K562 (cell line): ENCODE data around the gene TRIM65. TPM values are rescaled to one million over a fixed set of nuclear protein-coding genes. Genes with fewer than 3 reads are reported as not detected.

ENCODE experiments used
- ATAC-seq: fragments of 200-7000 bp; cut with Tn5 transposase; 3 replicates; pipeline ENCODE4 v1.9.1; 2020; ENCODE audit warnings: moderate library complexity
- BruUV-seq: library from RNA; stranded (reverse); fragments of 400-500 nt; replicated peaks from 2 replicates; lab custom pipeline; 2021; lab: Mats Ljungman, UMichigan
- CTCF ChIA-PET: fragments of 300-600 bp; formaldehyde crosslinking; extraction: SDS; loops from one replicate; lab custom pipeline; 2021; ENCODE audit warnings: low intra/inter-chr PET ratio; lab: Yijun Ruan, JAX
- POLR2A ChIA-PET: fragments of 300-600, 350-650 bp; sonication (Branson Sonifier 250); formaldehyde crosslinking; extraction: SDS; loops from one replicate; lab custom pipeline; 2021; ENCODE audit warnings: antibody characterized with exemption, inconsistent platforms; lab: Yijun Ruan, JAX
- DNase-seq, 4 experiments: peaks; one replicate each; pipeline versions ENCODE4 v3.0.0 to v3.0.0-alpha.2; 2011 to 2018; ENCODE audit warnings: low spot score in 3 of 4, mixed read lengths in 3 of 4; ENCODE audit errors: extremely low read depth in 1 of 4
- FAIRE-seq: peaks from 2 replicates; lab custom pipeline; 2011; peaks lifted over from hg19 to GRCh38; lab: Jason Lieb, UNC
- H2AFZ ChIP-seq: 2 replicates; pipeline ENCODE4 v1.6.0; 2011; ENCODE audit warnings: low read depth, low read length, control low read depth, inconsistent platforms
- H3K27ac ChIP-seq: fragments of 200-600 bp; 3 replicates; pipeline ENCODE4 v1.8.0; 2011; ENCODE audit warnings: low read depth, mild to moderate bottlenecking, control low read depth, inconsistent platforms, low read length, moderate library complexity, mixed read lengths; ENCODE audit errors: extremely low read depth
- H3K27me3 ChIP-seq, 2 experiments: fragments of 300-600 bp in 1 of 2; 2 replicates in 1 of 2; 3 replicates in 1 of 2; pipeline versions ENCODE4 v1.6.0 to v1.8.0; 2011; ENCODE audit warnings: inconsistent platforms in 2 of 2, low read length in 2 of 2, mild to moderate bottlenecking in 1 of 2, mixed read lengths in 1 of 2, moderate library complexity in 1 of 2; ENCODE audit not compliant: control insufficient read depth in 2 of 2, insufficient read depth in 2 of 2
- H3K36me3 ChIP-seq: fragments of 300-600 bp; 3 replicates; pipeline ENCODE4 v1.8.0; 2011; ENCODE audit warnings: mild to moderate bottlenecking, low read length, inconsistent platforms; ENCODE audit not compliant: control insufficient read depth, insufficient read depth
- H3K4me1 ChIP-seq, 2 experiments: fragments of 200-600 bp in 1 of 2; replicated peaks in 1 of 2; 2 replicates in 1 of 2; 3 replicates in 1 of 2; pipeline versions ENCODE4 v1.5.1 to v1.8.0; 2011; ENCODE audit warnings: inconsistent platforms in 2 of 2, low read length in 2 of 2, mild to moderate bottlenecking in 1 of 2, mixed read lengths in 1 of 2, moderate library complexity in 1 of 2; ENCODE audit not compliant: control insufficient read depth in 2 of 2, insufficient read depth in 2 of 2
- H3K4me2 ChIP-seq: 2 replicates; pipeline ENCODE4 v1.6.1; 2011; ENCODE audit warnings: low read length, control low read depth, inconsistent platforms, mixed read lengths; ENCODE audit not compliant: insufficient read depth
- H3K4me3 ChIP-seq: fragments of 200-600 bp; sonication (generic), shearing (Covaris generic); 2 replicates; pipeline ENCODE4 v1.5.1; 2016; ENCODE audit warnings: control low read depth, inconsistent platforms
- H3K79me2 ChIP-seq: fragments of 200-600 bp; 3 replicates; pipeline ENCODE4 v1.8.0; 2011; ENCODE audit warnings: low read length, inconsistent platforms; ENCODE audit not compliant: control insufficient read depth, insufficient read depth
- H3K9ac ChIP-seq, 2 experiments: 2 replicates each; pipeline versions ENCODE4 v1.6.0 to v1.6.1; 2011; ENCODE audit warnings: low read depth in 2 of 2, low read length in 2 of 2, control low read depth in 1 of 2, inconsistent platforms in 1 of 2, mild to moderate bottlenecking in 1 of 2, mixed read lengths in 1 of 2; ENCODE audit not compliant: insufficient read depth in 1 of 2
- H3K9me1 ChIP-seq: one replicate; pipeline ENCODE4 v1.6.0; 2011; ENCODE audit warnings: inconsistent platforms, mild to moderate bottlenecking, low read length, moderate library complexity; ENCODE audit not compliant: control insufficient read depth, insufficient read depth
- H3K9me3 ChIP-seq: replicated peaks from 2 replicates; pipeline ENCODE4 v1.5.1; 2011; ENCODE audit warnings: low read depth, low read length, inconsistent platforms; ENCODE audit not compliant: control insufficient read depth, insufficient read depth
- H4K20me1 ChIP-seq: replicated peaks from 2 replicates; pipeline ENCODE4 v1.6.1; 2011; ENCODE audit warnings: low read length, inconsistent platforms, mixed read lengths; ENCODE audit not compliant: control insufficient read depth, insufficient read depth
- CEBPB ChIP-seq: fragments of 450-650 bp; IDR thresholded peaks from 2 replicates; pipeline ENCODE4 v1.6.1; 2016; ENCODE audit warnings: missing genetic modification characterization, missing compliant biosample characterization
- EGR1 ChIP-seq: fragments of 450-650 bp; conservative IDR thresholded peaks from 2 replicates; pipeline ENCODE4 v1.6.1; 2017; ENCODE audit warnings: mild to moderate bottlenecking
- ILF3 ChIP-seq: fragments of 450-650 bp; IDR thresholded peaks from 2 replicates; pipeline ENCODE4 v1.6.1; 2018; ENCODE audit warnings: antibody characterized with exemption, mild to moderate bottlenecking, moderate library complexity, borderline replicate concordance
- IRF1 ChIP-seq: sonication (generic); formaldehyde crosslinking; IDR thresholded peaks from 2 replicates; pipeline ENCODE4 v1.8.0; 2022; ENCODE audit warnings: missing genetic modification reagents, mild to moderate bottlenecking, borderline replicate concordance
- KHSRP ChIP-seq: fragments of 450-650 bp; IDR thresholded peaks from 2 replicates; pipeline ENCODE4 v1.6.1; 2017
- NFIC ChIP-seq: fragments of 450-650 bp; IDR thresholded peaks from 2 replicates; pipeline ENCODE4 v1.6.1; 2017; ENCODE audit warnings: mild to moderate bottlenecking, inconsistent platforms
- ZNF586 ChIP-seq: fragments of 450-650 bp; formaldehyde crosslinking; conservative IDR thresholded peaks from 2 replicates; pipeline ENCODE4 v1.4.0; 2020; ENCODE audit warnings: mild to moderate bottlenecking, moderate library complexity
- ZNF77 ChIP-seq: fragments of 250-450 bp; sonication (Bioruptor Pico); IDR thresholded peaks from 2 replicates; pipeline ENCODE4 v1.5.0; 2020
- WGBS: fragments of 100-300 bp; shearing (Covaris generic); methylation state at CpG from one replicate; pipeline ENCODE4 v1.1.6; 2016; ENCODE audit warnings: low coverage, mixed read lengths; ENCODE audit not compliant: insufficient coverage; ENCODE audit errors: missing lambda C conversion rate; 5-methylcytosine and 5-hydroxymethylcytosine counted together
- in situ Hi-C: fragments of 300-500 bp; cut with MboI; formaldehyde crosslinking; loops from 4 replicates; pipeline ENCODE4 v1.15.0; 2018; ENCODE audit warnings: inconsistent platforms, mixed read lengths
- intact Hi-C: fragments of 100-400 bp; cut with micrococcal nuclease; formaldehyde crosslinking; loops from 2 replicates; pipeline ENCODE4 v1.14.2; 2022
- polyA plus RNA-seq, 8 experiments: library from polyadenylated mRNA; depleted of rRNA in 4 of 8; stranded (reverse) in 5 of 8; unstranded in 3 of 8; fragments of >200 nt; fragmentation: Nextera tagmentation in 2 of 8; fragmentation: Illumina TruSeq in 1 of 8; extraction: Ambion mirVana in 2 of 8; extraction: Trizol in 1 of 8; gene quantifications; 2 replicates each; pipeline versions ENCODE4 v1.2.1 to v1.2.3, GENCODE V29; 2011 to 2014; ENCODE audit warnings: inconsistent platforms in 1 of 8, missing spikeins in 1 of 8
- total RNA-seq, 7 experiments: library from RNA; depleted of rRNA in 6 of 7; stranded (reverse); fragments of >200 nt in 6 of 7; fragmentation: Illumina TruSeq in 2 of 7; extraction: Trizol in 2 of 7; gene quantifications; 2 replicates each; pipeline versions ENCODE4 v1.2.1 to v1.2.3, GENCODE V29; 2011 to 2021; ENCODE audit warnings: low replicate concordance in 1 of 7

The TRIM65 gene
- total and polyA plus RNA-seq, 9 of the 15 experiments (the other 6 are each of a cell fraction or from before 2014, with no cell fraction given) = 2.8 to 45.7 (median 22.9) TPM

GRCh38 chr17:75909812-75910274 lies 13.1 kb upstream of the TRIM65 start:
- intact Hi-C loops = loop anchor here (5.0 kb wide), 1 partner anchor 77 kb away; no protein-coding TSS in a partner anchor
- no peaks in the 10 kb centered on the region for H4K20me1 ChIP-seq
- H3K27me3 ChIP-seq = no peaks in the 10 kb centered on the region
- DNase-seq (no peak), FAIRE-seq (no peak), ATAC-seq (no peak)
- ChIA-PET POLR2A (interaction anchor here (0.6 to 1.7 kb wide), 8 partner anchors 9 to 329 kb away, joined by 3 to 8 read pairs (median 4); partner anchors contain the start of gene TRIM65), CTCF (no interaction called here)
- H2AFZ ChIP-seq = no peak overlapping the region
- H3K9ac ChIP-seq = no peak overlapping the region
- no peak overlapping the region for H3K4me2 ChIP-seq
- in situ Hi-C loops = loop anchor here (5.0 kb wide), 2 partner anchors 97 to 382 kb away; no protein-coding TSS in a partner anchor
- WGBS = 57% methylated on average over 10 of the region's 11 CpGs
- H3K4me3 ChIP-seq = no peak overlapping the region
- H3K27ac ChIP-seq = no peak overlapping the region
- no peaks in the 10 kb centered on the region for H3K9me1 ChIP-seq
- H3K9me3 ChIP-seq = no peaks in the 10 kb centered on the region
- TF ChIP-seq CEBPB (tag) (no peak), NFIC (peak; percentile 27; the same call in 1 of the 2 replicates), KHSRP (no peak), ILF3 (no peak), EGR1 (no peak), IRF1 (CRISPR knock-in tag) (no peak), ZNF77 (no peak), ZNF586 (CRISPR knock-in tag) (no peak)
- no peaks in the 10 kb centered on the region for H3K79me2 ChIP-seq
- peaks cover 6 to 42% of the 10 kb centered on the region in 2 experiments; a peak in 3 of 5 replicates for H3K4me1 ChIP-seq
- BruUV-seq = no TSS peak
- peaks cover 3% of the 10 kb centered on the region; the same call in 1 of the 3 replicates for H3K36me3 ChIP-seq
